SK-N-SH treated with all-trans-retinoic acid at 6 μM for 48 hours (cell line): ENCODE results near the gene MRPL38.

ENCODE experiments used
- ATAC-seq: fragments of 200-7000 bp; cut with Tn5 transposase; 3 replicates; pipeline ENCODE4 v1.9.1; 2020; ENCODE audit warnings: mild to moderate bottlenecking, moderate library complexity
- ARNTL ChIP-seq: fragments of 450-650 bp; formaldehyde crosslinking; IDR thresholded peaks from 2 replicates; pipeline ENCODE4 v1.5.0; 2020; ENCODE audit warnings: low read depth, mild to moderate bottlenecking, moderate library complexity, borderline replicate concordance
- BACH2 ChIP-seq: fragments of 250-450 bp; sonication (Bioruptor Pico); IDR thresholded peaks from 2 replicates; pipeline ENCODE4 v1.9.0; 2021; ENCODE audit warnings: mild to moderate bottlenecking, borderline replicate concordance
- CREB5 ChIP-seq: fragments of 250-450 bp; sonication (Bioruptor Pico); IDR thresholded peaks from 2 replicates; pipeline ENCODE4 v1.5.1; 2020; ENCODE audit warnings: low read depth, mild to moderate bottlenecking, moderate library complexity
- CSDC2 ChIP-seq: fragments of 250-450 bp; sonication (Bioruptor Pico); IDR thresholded peaks from 2 replicates; pipeline ENCODE4 v1.5.0; 2020; ENCODE audit warnings: mild to moderate bottlenecking, moderate library complexity
- CSRNP3 ChIP-seq: fragments of 250-450 bp; sonication (Bioruptor Pico); IDR thresholded peaks from 2 replicates; pipeline ENCODE4 v1.5.1; 2021; ENCODE audit warnings: mild to moderate bottlenecking, moderate library complexity
- ESRRG ChIP-seq: fragments of 250-450 bp; sonication (Bioruptor Pico); IDR thresholded peaks from 2 replicates; pipeline ENCODE4 v1.6.1; 2021; ENCODE audit warnings: mild to moderate bottlenecking
- GLIS3 ChIP-seq: fragments of 250-450 bp; sonication (Bioruptor Pico); IDR thresholded peaks from 2 replicates; pipeline ENCODE4 v1.5.0; 2020; ENCODE audit warnings: mild to moderate bottlenecking, moderate library complexity
- ISL1 ChIP-seq: fragments of 250-450 bp; sonication (Bioruptor Pico); IDR thresholded peaks from 2 replicates; pipeline ENCODE4 v2.1.2; 2022; ENCODE audit warnings: mild to moderate bottlenecking, moderate library complexity
- OSR1 ChIP-seq: fragments of 250-450 bp; sonication (Bioruptor Pico); IDR thresholded peaks from 2 replicates; pipeline ENCODE4 v1.8.0; 2022; ENCODE audit warnings: moderate library complexity, mild to moderate bottlenecking, inconsistent platforms
- POU6F1 ChIP-seq: fragments of 250-450 bp; sonication (Bioruptor Pico); IDR thresholded peaks from 2 replicates; pipeline ENCODE4 v1.8.0; 2021; ENCODE audit warnings: low read depth, mild to moderate bottlenecking, moderate library complexity, borderline replicate concordance
- PPARA ChIP-seq: fragments of 250-450 bp; sonication (Bioruptor Pico); IDR thresholded peaks from 2 replicates; pipeline ENCODE4 v1.5.0; 2020; ENCODE audit warnings: mild to moderate bottlenecking, borderline replicate concordance
- RARB ChIP-seq: fragments of 250-450 bp; sonication (Bioruptor Pico); IDR thresholded peaks from 2 replicates; pipeline ENCODE4 v1.8.0; 2021; ENCODE audit warnings: mild to moderate bottlenecking, moderate library complexity
- TCF4 ChIP-seq: fragments of 250-450 bp; sonication (Bioruptor Pico); IDR thresholded peaks from 2 replicates; pipeline ENCODE4 v1.8.0; 2021; ENCODE audit warnings: mild to moderate bottlenecking, moderate library complexity, borderline replicate concordance
- TSHZ2 ChIP-seq: fragments of 250-450 bp; sonication (Bioruptor Pico); IDR thresholded peaks from 2 replicates; pipeline ENCODE4 v1.5.0; 2020; ENCODE audit warnings: mild to moderate bottlenecking, moderate library complexity
- ZC3H10 ChIP-seq: fragments of 250-450 bp; sonication (Bioruptor Pico); IDR thresholded peaks from 2 replicates; pipeline ENCODE4 v1.5.1; 2021; ENCODE audit warnings: mild to moderate bottlenecking, moderate library complexity
- ZFP3 ChIP-seq: fragments of 250-450 bp; sonication (Bioruptor Pico); IDR thresholded peaks from 2 replicates; pipeline ENCODE4 v1.5.0; 2020; ENCODE audit warnings: mild to moderate bottlenecking, moderate library complexity
- ZFP30 ChIP-seq: fragments of 450-650 bp; formaldehyde crosslinking; IDR thresholded peaks from 2 replicates; pipeline ENCODE4 v1.5.0; 2022; ENCODE audit warnings: mild to moderate bottlenecking, moderate library complexity
- ZNF565 ChIP-seq: fragments of 450-650 bp; formaldehyde crosslinking; conservative IDR thresholded peaks from 2 replicates; pipeline ENCODE4 v1.5.0; 2020; ENCODE audit warnings: low read depth, mild to moderate bottlenecking, moderate library complexity
- ZNF70 ChIP-seq: fragments of 450-650 bp; formaldehyde crosslinking; IDR thresholded peaks from 2 replicates; pipeline ENCODE4 v1.5.0; 2020; ENCODE audit warnings: mild to moderate bottlenecking, moderate library complexity
- ZNF8 ChIP-seq: fragments of 450-650 bp; formaldehyde crosslinking; IDR thresholded peaks from 2 replicates; pipeline ENCODE4 v1.5.0; 2020; ENCODE audit warnings: mild to moderate bottlenecking, moderate library complexity

The MRPL38 gene

GRCh38 chr17:75933808-75934207, 29.1 kb upstream of the MRPL38 start:
- TF ChIP-seq OSR1 (no peak), RARB (CRISPR knock-in tag) (no peak), ZC3H10 (CRISPR knock-in tag) (no peak), TSHZ2 (CRISPR knock-in tag) (no peak), PPARA (no peak), ISL1 (CRISPR knock-in tag) (no peak), POU6F1 (no peak), CREB5 (CRISPR knock-in tag) (no peak), CSDC2 (CRISPR knock-in tag) (no peak)
- no peak for ATAC-seq

GRCh38 chr17:75932852-75933251, 28.2 kb upstream of the MRPL38 start:
- ATAC-seq: no peak
- TF ChIP-seq CREB5 (CRISPR knock-in tag) (no peak), OSR1 (no peak), POU6F1 (no peak), GLIS3 (no peak), ZC3H10 (CRISPR knock-in tag) (no peak), ESRRG (CRISPR knock-in tag) (no peak), ZNF565 (CRISPR knock-in tag) (no peak), ARNTL (CRISPR knock-in tag) (no peak), ZFP3 (CRISPR knock-in tag) (no peak), CSRNP3 (no peak)
- TF ChIP-seq, all 23 proteins: peak for 0

- TF ChIP-seq GLIS3 (no peak), ARNTL (CRISPR knock-in tag) (no peak), ESRRG (CRISPR knock-in tag) (no peak), ISL1 (CRISPR knock-in tag) (no peak), TCF4 (CRISPR knock-in tag) (no peak), ZNF70 (CRISPR knock-in tag) (no peak), ZNF8 (CRISPR knock-in tag) (no peak), ZC3H10 (CRISPR knock-in tag) (no peak), RARB (CRISPR knock-in tag) (no peak), CSDC2 (CRISPR knock-in tag) (no peak), ZFP3 (CRISPR knock-in tag) (no peak), TSHZ2 (CRISPR knock-in tag) (no peak), BACH2 (CRISPR knock-in tag) (no peak), ZNF565 (CRISPR knock-in tag) (no peak), CREB5 (CRISPR knock-in tag) (no peak), ZFP30 (no peak), POU6F1 (no peak), PPARA (no peak)
- ATAC-seq: no peak
Observed at GRCh38 chr17:75931062-75931461, 26.4 kb upstream of the MRPL38 start.
